Airway epithelial cell (primary cell): ENCODE results near the gene ZNF99. TPM values are rescaled to one million over a fixed set of nuclear protein-coding genes. Genes with fewer than 3 reads are reported as not detected.

Experiments
- total RNA-seq: library from RNA; depleted of rRNA; stranded (reverse); fragments of >200 nt; gene quantifications from 2 replicates; pipeline ENCODE4 v1.2.3, GENCODE V29; 2015

The ZNF99 gene
- not detected in 2 replicates for total RNA-seq

DNA sequence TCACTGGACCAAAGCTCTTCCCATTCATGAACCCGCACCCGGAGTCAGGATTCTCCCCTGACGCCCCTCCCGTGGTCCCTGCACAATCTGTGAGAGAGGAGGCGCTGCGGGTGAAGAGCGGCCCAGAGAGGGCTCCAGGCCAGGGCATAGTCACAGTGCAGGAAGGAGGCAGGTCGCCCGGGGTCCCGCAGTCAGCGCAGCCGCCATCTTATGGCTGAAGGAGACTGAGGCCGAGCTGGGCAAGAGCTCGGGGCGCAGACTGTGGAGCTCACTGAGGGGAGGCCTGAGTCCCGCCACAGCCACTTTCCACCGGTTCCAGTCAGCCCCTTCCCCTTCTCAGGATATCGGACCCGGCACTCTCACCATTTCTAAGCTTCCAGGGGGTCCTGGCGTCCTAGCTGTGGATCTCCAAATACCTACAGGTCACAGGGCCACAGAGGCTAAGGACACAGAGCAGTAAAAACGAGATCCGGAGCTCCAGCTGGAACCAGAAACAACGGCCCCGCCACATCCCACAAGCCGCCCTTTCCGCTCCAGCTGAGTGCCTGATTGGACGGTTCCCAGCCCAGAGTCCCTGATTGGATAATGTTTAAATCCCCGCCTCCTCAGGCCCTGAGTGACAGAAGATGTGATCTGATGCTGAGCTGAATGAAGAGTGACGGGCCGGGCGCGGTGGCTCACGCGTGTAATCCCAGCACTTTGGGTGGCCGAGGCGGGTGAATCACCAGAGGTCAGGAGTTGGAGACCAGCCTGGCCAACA, at the start of gene ZNF99:
Gene ZNF99 (minus strand): TSS at position 501 of the 760 bp plus-strand sequence. CDS start 135 bp downstream, at position 366.

GRCh38 chr19:22832031-22832762, 48.2 kb upstream of the ZNF99 start, which contains the start of gene ZNF723:
ZNF723 (plus strand) TSS chr19:22832291; CDS start chr19:22832380, 89 bp downstream.

Other genes with a start within 250 kb of the ZNF99 start
- gene ZNF492, start 149.8 kb downstream of the ZNF99 start, total RNA-seq = 0.33 and 0.35 TPM in 2 replicates
- not detected in 2 replicates for gene ZNF723, start 48.1 kb upstream of the ZNF99 start, total RNA-seq
- not detected in 2 replicates for gene ZNF728, start 219.0 kb upstream of the ZNF99 start, total RNA-seq